A549 (cell line): ENCODE data around the gene SSC5D. TPM values are rescaled to one million over a fixed set of nuclear protein-coding genes. Genes with fewer than 3 reads are reported as not detected.

Source experiments
- ATAC-seq, 2 experiments: fragments of 200-7000 bp in 1 of 2; fragments of >200 bp in 1 of 2; cut with Nextera tagmentation in 1 of 2; cut with Tn5 transposase in 1 of 2; 3 replicates each; pipeline versions ENCODE4 v1.8.0 to v1.9.1; 2018 to 2020; ENCODE audit warnings: mild to moderate bottlenecking in 1 of 2, moderate library complexity in 1 of 2
- CTCF ChIA-PET: fragments of 300-600 bp; sonication (Branson Sonifier 250); formaldehyde crosslinking; extraction: SDS; loops from one replicate; lab custom pipeline; 2021; ENCODE audit warnings: antibody characterized with exemption, inconsistent platforms; lab: Yijun Ruan, JAX
- POLR2A ChIA-PET: fragments of 350-600 bp; formaldehyde crosslinking; extraction: SDS; loops from one replicate; lab custom pipeline; 2021; ENCODE audit warnings: antibody characterized with exemption, inconsistent platforms; lab: Yijun Ruan, JAX
- DNase-seq, 2 experiments: peaks; one replicate each; pipeline versions ENCODE4 v3.0.0 to v3.0.0-alpha.2; 2011 to 2016; ENCODE audit warnings: low read depth in 1 of 2, low spot score in 1 of 2
- FAIRE-seq: peaks from 2 replicates; lab custom pipeline; 2011; peaks lifted over from hg19 to GRCh38; lab: Jason Lieb, UNC
- H3K27ac ChIP-seq, 2 experiments: fragments of >200 bp; sonication (Bioruptor Twin); formaldehyde crosslinking; 3 replicates each; pipeline ENCODE4 v1.5.1; 2016 to 2017
- H3K4me1 ChIP-seq: fragments of >200 bp; sonication (Bioruptor Twin); formaldehyde crosslinking; 3 replicates; pipeline ENCODE4 v1.6.1; 2016
- H3K4me2 ChIP-seq: fragments of >200 bp; sonication (Bioruptor Twin); formaldehyde crosslinking; 3 replicates; pipeline ENCODE4 v1.6.1; 2016
- H3K4me3 ChIP-seq: fragments of >200 bp; sonication (Bioruptor Twin); formaldehyde crosslinking; 3 replicates; pipeline ENCODE4 v1.5.1; 2016
- H3K9me3 ChIP-seq: fragments of >200 bp; sonication (Bioruptor Twin); formaldehyde crosslinking; 3 replicates; pipeline ENCODE4 v1.6.1; 2016
- CBX2 ChIP-seq: fragments of 200-600 bp; sonication (generic); IDR thresholded peaks from 2 replicates; pipeline ENCODE4 v1.6.1; 2016; ENCODE audit warnings: low read depth, mild to moderate bottlenecking, borderline replicate concordance
- CBX8 ChIP-seq: fragments of 200-600 bp; sonication (generic); IDR thresholded peaks from 2 replicates; pipeline ENCODE4 v1.6.1; 2016
- CHD2 ChIP-seq: fragments of 150-350 bp; IDR thresholded peaks from 2 replicates; pipeline ENCODE4 v1.6.1; 2014; ENCODE audit warnings: low read length; ENCODE audit not compliant: partially characterized antibody
- CHD4 ChIP-seq: fragments of 200-600 bp; sonication (generic); IDR thresholded peaks from 2 replicates; pipeline ENCODE4 v1.6.1; 2016; ENCODE audit warnings: antibody characterized with exemption, mild to moderate bottlenecking, borderline replicate concordance
- EHF ChIP-seq: fragments of 250-450 bp; sonication (Bioruptor Pico); IDR thresholded peaks from 2 replicates; pipeline ENCODE4 v1.5.0; 2020; ENCODE audit warnings: mild to moderate bottlenecking
- EHMT2 ChIP-seq: fragments of 200-600 bp; sonication (generic); IDR thresholded peaks from 2 replicates; pipeline ENCODE4 v1.6.1; 2016; ENCODE audit warnings: antibody characterized with exemption, low read depth, mild to moderate bottlenecking, moderate library complexity
- EP300 ChIP-seq, 2 experiments: fragments of >200 bp; sonication (Bioruptor Twin); formaldehyde crosslinking; IDR thresholded peaks; 2 replicates in 1 of 2; 3 replicates in 1 of 2; pipeline ENCODE4 v1.6.1; 2016 to 2017
- ESRRA ChIP-seq: fragments of 150-350 bp; IDR thresholded peaks from 2 replicates; pipeline ENCODE4 v1.6.1; 2014; ENCODE audit warnings: mild to moderate bottlenecking, low read length, borderline replicate concordance
- FOSB ChIP-seq: fragments of 250-450 bp; sonication (Bioruptor Pico); IDR thresholded peaks from 2 replicates; pipeline ENCODE4 v1.5.0; 2020; ENCODE audit warnings: mild to moderate bottlenecking, moderate library complexity
- GATA3 ChIP-seq: IDR thresholded peaks from 2 replicates; pipeline ENCODE4 v1.6.1; 2012; ENCODE audit warnings: borderline replicate concordance
- HDAC2 ChIP-seq: fragments of 200-600 bp; sonication (generic); IDR thresholded peaks from 2 replicates; pipeline ENCODE4 v1.6.1; 2016
- HEYL ChIP-seq: fragments of 250-450 bp; sonication (Bioruptor Pico); IDR thresholded peaks from 2 replicates; pipeline ENCODE4 v1.8.0; 2021; ENCODE audit warnings: mild to moderate bottlenecking, moderate library complexity
- HOXB13 ChIP-seq: fragments of 250-450 bp; sonication (Bioruptor Pico); IDR thresholded peaks from 2 replicates; pipeline ENCODE4 v1.5.0; 2020; ENCODE audit warnings: low read depth, mild to moderate bottlenecking, moderate library complexity
- HOXB5 ChIP-seq: fragments of 250-450 bp; sonication (Bioruptor Pico); IDR thresholded peaks from 2 replicates; pipeline ENCODE4 v1.5.0; 2020; ENCODE audit warnings: mild to moderate bottlenecking, moderate library complexity
- JUN ChIP-seq, 2 experiments: fragments of >200 bp; sonication (Bioruptor Twin); formaldehyde crosslinking; IDR thresholded peaks; 2 replicates in 1 of 2; 3 replicates in 1 of 2; pipeline ENCODE4 v1.6.1; 2016 to 2017
- KDM1A ChIP-seq: fragments of 200-600 bp; sonication (generic); IDR thresholded peaks from 2 replicates; pipeline ENCODE4 v1.6.1; 2016; ENCODE audit warnings: low read depth, mild to moderate bottlenecking
- KDM5A ChIP-seq: fragments of 200-600 bp; sonication (generic); IDR thresholded peaks from 2 replicates; pipeline ENCODE4 v1.6.1; 2016; ENCODE audit warnings: antibody characterized with exemption, mild to moderate bottlenecking
- MYC ChIP-seq: IDR thresholded peaks from 2 replicates; pipeline ENCODE4 v1.6.1; 2012; ENCODE audit warnings: mild to moderate bottlenecking, inconsistent platforms, low read length, improper control_type of control experiment, borderline replicate concordance
- NFE2L2 ChIP-seq: fragments of 150-350 bp; conservative IDR thresholded peaks from 2 replicates; pipeline ENCODE4 v1.6.1; 2014; ENCODE audit warnings: low read length
- POLR2A ChIP-seq: IDR thresholded peaks from 2 replicates; pipeline ENCODE4 v1.6.1; 2012; ENCODE audit warnings: mild to moderate bottlenecking, low read length
- RAD21 ChIP-seq, 2 experiments: fragments of >200 bp in 1 of 2; sonication (Bioruptor Twin) in 1 of 2; formaldehyde crosslinking in 1 of 2; IDR thresholded peaks in 1 of 2; conservative IDR thresholded peaks in 1 of 2; 2 replicates in 1 of 2; 3 replicates in 1 of 2; pipeline ENCODE4 v1.6.1; 2012 to 2018; ENCODE audit warnings: inconsistent platforms in 1 of 2
- RCOR1 ChIP-seq: fragments of 150-350 bp; IDR thresholded peaks from 2 replicates; pipeline ENCODE4 v1.6.1; 2014; ENCODE audit warnings: antibody characterized with exemption, low read length, low read depth
- RFX5 ChIP-seq: fragments of 450-650 bp; IDR thresholded peaks from 2 replicates; pipeline ENCODE4 v1.7.1; 2014; ENCODE audit warnings: antibody characterized with exemption, mild to moderate bottlenecking, moderate library complexity
- RNF2 ChIP-seq: fragments of 200-600 bp; sonication (generic); IDR thresholded peaks from 2 replicates; pipeline ENCODE4 v1.6.1; 2016; ENCODE audit warnings: low read depth, mild to moderate bottlenecking, antibody characterized with exemption, moderate library complexity, borderline replicate concordance
- SMC3 ChIP-seq: fragments of >200 bp; sonication (Bioruptor Twin); formaldehyde crosslinking; IDR thresholded peaks from 3 replicates; pipeline ENCODE4 v1.6.1; 2018; ENCODE audit warnings: inconsistent platforms
- SREBF2 ChIP-seq: fragments of 450-650 bp; IDR thresholded peaks from 2 replicates; pipeline ENCODE4 v1.6.1; 2014; ENCODE audit warnings: mild to moderate bottlenecking, moderate library complexity
- TFCP2L1 ChIP-seq: fragments of 250-450 bp; sonication (Bioruptor Pico); IDR thresholded peaks from 2 replicates; pipeline ENCODE4 v1.5.0; 2021; ENCODE audit warnings: mild to moderate bottlenecking
- ZC3H11A ChIP-seq: fragments of 450-650 bp; IDR thresholded peaks from 2 replicates; pipeline ENCODE4 v1.6.1; 2014; ENCODE audit warnings: antibody characterized with exemption, mild to moderate bottlenecking
- ZNF302 ChIP-seq: fragments of 250-450 bp; sonication (Bioruptor Pico); IDR thresholded peaks from 2 replicates; pipeline ENCODE4 v1.9.0; 2021; ENCODE audit warnings: inconsistent platforms, mild to moderate bottlenecking, moderate library complexity
- WGBS: methylation state at CpG from one replicate; pipeline ENCODE4 v1.1.6; 2017; ENCODE audit errors: missing lambda C conversion rate; 5-methylcytosine and 5-hydroxymethylcytosine counted together
- polyA plus RNA-seq, 4 experiments: library from polyadenylated mRNA; depleted of rRNA in 3 of 4; stranded (reverse); fragments of >200 nt; fragmentation: RNase III in 1 of 4; extraction: RNeasy Plus Mini Kit Qiagen cat#74134 plus additional on column Dnase treatment in 1 of 4; gene quantifications; 2 replicates in 3 of 4; 3 replicates in 1 of 4; pipeline ENCODE4 v1.2.3, GENCODE V29; 2011 to 2017
- TF ChIP-seq, protein P1 (sequence below): fragments of 200-600 bp; sonication (generic); IDR thresholded peaks from 2 replicates; pipeline ENCODE4 v1.6.1; 2016; ENCODE audit warnings: antibody characterized with exemption, mild to moderate bottlenecking, moderate library complexity
- TF ChIP-seq, protein P2 (sequence below): fragments of >200 bp; sonication (Bioruptor Twin); formaldehyde crosslinking; IDR thresholded peaks from 3 replicates; pipeline ENCODE4 v1.5.1; 2016
- TF ChIP-seq, protein P3 (sequence below): IDR thresholded peaks from 2 replicates; pipeline ENCODE4 v1.6.1; 2012
- TF ChIP-seq, protein P4 (sequence below): fragments of 150-350 bp; IDR thresholded peaks from 2 replicates; pipeline ENCODE4 v1.6.1; 2014; ENCODE audit warnings: low read depth, mild to moderate bottlenecking, low read length
- TF ChIP-seq, protein P5 (sequence below): fragments of 450-650 bp; IDR thresholded peaks from 2 replicates; pipeline ENCODE4 v1.6.1; 2014; ENCODE audit warnings: antibody characterized with exemption

The SSC5D gene
- polyA plus RNA-seq, 2 of the 4 experiments (the other 2 are of a cell fraction) = 0.22 to 1.5 TPM

DNA sequence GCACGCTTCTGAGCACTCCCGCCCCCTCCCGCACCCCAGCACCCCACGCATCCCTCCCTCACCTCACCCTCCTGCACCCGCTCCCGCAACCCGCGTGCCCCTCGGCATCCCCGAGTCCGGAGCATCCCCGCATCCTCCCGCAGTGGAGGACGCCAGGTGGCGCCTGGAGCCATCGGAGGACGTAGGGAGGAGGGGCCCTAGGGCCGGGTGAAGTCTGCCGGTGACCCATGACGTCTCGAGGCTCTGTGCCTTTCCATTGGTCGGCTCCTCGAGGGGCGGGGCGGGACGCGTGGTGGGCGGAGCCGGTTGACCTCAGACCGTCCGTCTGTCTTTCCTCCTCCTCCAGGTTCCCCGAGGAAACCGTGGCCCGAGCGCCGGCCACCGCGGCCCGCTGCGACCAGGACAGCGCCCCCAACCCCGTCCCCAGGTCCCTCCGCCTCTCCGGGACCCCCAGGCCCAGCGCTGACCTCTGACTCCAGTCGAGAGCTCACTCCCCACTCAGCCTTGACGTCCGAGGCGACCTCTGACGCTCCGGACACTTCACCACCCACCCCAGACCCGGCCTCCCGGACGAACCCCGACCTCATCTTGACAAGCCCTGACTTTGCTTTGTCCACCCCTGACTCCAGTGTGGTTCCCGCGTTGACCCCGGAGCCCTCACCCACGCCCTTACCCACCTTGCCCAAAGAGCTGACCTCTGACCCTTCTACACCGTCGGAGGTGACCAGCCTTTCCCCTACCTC is 28.8 kb downstream of the SSC5D start:
- DNase-seq (peak; percentile 97 to 100), ATAC-seq (peak; percentile 90 to 95), FAIRE-seq (peak; percentile 84)
- CTCF ChIA-PET = interaction anchor here (0.6 to 15.3 kb wide), 29 partner anchors 9 to 374 kb away, joined by 3 to 363 read pairs (median 5); partner anchors contain the start of genes FIZ1, SBK2, SBK3 and ZNF524
- Histone ChIP-seq H3K27ac (peak overlapping the region; percentile 78 to 88), H3K4me1 (peaks cover 21% of the 10 kb centered on the region), H3K9me3 (no peaks in the 10 kb centered on the region), H3K4me2 (peak overlapping the region; percentile 93), H3K4me3 (peak overlapping the region; percentile 35)
- POLR2A ChIA-PET = interaction anchor here (0.5 to 1.2 kb wide), 5 partner anchors 31 to 89 kb away, joined by 3 to 6 read pairs (median 4); partner anchors contain the start of gene FIZ1
- WGBS = 7% methylated on average over 43 of the region's 61 CpGs
- TF ChIP-seq HOXB5 (CRISPR knock-in tag) = no peak
- TF ChIP-seq HDAC2 = no peak
- no peak for TF ChIP-seq SREBF2
- TF ChIP-seq, protein P1, sequence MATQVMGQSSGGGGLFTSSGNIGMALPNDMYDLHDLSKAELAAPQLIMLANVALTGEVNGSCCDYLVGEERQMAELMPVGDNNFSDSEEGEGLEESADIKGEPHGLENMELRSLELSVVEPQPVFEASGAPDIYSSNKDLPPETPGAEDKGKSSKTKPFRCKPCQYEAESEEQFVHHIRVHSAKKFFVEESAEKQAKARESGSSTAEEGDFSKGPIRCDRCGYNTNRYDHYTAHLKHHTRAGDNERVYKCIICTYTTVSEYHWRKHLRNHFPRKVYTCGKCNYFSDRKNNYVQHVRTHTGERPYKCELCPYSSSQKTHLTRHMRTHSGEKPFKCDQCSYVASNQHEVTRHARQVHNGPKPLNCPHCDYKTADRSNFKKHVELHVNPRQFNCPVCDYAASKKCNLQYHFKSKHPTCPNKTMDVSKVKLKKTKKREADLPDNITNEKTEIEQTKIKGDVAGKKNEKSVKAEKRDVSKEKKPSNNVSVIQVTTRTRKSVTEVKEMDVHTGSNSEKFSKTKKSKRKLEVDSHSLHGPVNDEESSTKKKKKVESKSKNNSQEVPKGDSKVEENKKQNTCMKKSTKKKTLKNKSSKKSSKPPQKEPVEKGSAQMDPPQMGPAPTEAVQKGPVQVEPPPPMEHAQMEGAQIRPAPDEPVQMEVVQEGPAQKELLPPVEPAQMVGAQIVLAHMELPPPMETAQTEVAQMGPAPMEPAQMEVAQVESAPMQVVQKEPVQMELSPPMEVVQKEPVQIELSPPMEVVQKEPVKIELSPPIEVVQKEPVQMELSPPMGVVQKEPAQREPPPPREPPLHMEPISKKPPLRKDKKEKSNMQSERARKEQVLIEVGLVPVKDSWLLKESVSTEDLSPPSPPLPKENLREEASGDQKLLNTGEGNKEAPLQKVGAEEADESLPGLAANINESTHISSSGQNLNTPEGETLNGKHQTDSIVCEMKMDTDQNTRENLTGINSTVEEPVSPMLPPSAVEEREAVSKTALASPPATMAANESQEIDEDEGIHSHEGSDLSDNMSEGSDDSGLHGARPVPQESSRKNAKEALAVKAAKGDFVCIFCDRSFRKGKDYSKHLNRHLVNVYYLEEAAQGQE = no peak
- peak; percentile 72 for TF ChIP-seq ESRRA
- TF ChIP-seq, protein P2, sequence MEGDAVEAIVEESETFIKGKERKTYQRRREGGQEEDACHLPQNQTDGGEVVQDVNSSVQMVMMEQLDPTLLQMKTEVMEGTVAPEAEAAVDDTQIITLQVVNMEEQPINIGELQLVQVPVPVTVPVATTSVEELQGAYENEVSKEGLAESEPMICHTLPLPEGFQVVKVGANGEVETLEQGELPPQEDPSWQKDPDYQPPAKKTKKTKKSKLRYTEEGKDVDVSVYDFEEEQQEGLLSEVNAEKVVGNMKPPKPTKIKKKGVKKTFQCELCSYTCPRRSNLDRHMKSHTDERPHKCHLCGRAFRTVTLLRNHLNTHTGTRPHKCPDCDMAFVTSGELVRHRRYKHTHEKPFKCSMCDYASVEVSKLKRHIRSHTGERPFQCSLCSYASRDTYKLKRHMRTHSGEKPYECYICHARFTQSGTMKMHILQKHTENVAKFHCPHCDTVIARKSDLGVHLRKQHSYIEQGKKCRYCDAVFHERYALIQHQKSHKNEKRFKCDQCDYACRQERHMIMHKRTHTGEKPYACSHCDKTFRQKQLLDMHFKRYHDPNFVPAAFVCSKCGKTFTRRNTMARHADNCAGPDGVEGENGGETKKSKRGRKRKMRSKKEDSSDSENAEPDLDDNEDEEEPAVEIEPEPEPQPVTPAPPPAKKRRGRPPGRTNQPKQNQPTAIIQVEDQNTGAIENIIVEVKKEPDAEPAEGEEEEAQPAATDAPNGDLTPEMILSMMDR = peak; percentile 97
- no peak for TF ChIP-seq EP300 (IDR thresholded peaks at IDR 0.05)
- no peak for TF ChIP-seq MYC
- TF ChIP-seq KDM1A = no peak
- TF ChIP-seq KDM5A = no peak
- TF ChIP-seq JUN (IDR thresholded peaks at IDR 0.05) = peak in 1 of 2 experiments; percentile 43; a peak in 2 of 5 replicates
- no peak for TF ChIP-seq ZNF302 (CRISPR knock-in tag)
- no peak for TF ChIP-seq RCOR1
- no peak for TF ChIP-seq CBX2
- TF ChIP-seq GATA3 = no peak
- TF ChIP-seq, protein P3, sequence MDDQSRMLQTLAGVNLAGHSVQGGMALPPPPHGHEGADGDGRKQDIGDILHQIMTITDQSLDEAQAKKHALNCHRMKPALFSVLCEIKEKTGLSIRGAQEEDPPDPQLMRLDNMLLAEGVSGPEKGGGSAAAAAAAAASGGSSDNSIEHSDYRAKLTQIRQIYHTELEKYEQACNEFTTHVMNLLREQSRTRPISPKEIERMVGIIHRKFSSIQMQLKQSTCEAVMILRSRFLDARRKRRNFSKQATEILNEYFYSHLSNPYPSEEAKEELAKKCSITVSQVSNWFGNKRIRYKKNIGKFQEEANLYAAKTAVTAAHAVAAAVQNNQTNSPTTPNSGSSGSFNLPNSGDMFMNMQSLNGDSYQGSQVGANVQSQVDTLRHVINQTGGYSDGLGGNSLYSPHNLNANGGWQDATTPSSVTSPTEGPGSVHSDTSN = 0 out of 2 replicates have a peak, but pooled peaks have one; percentile 25
- peak; percentile 27; the same call in 1 of the 2 replicates for TF ChIP-seq POLR2A
- no peak for TF ChIP-seq TFCP2L1 (CRISPR knock-in tag)
- TF ChIP-seq RFX5 = peak; percentile 100
- no peak for TF ChIP-seq HEYL
- TF ChIP-seq, protein P4, sequence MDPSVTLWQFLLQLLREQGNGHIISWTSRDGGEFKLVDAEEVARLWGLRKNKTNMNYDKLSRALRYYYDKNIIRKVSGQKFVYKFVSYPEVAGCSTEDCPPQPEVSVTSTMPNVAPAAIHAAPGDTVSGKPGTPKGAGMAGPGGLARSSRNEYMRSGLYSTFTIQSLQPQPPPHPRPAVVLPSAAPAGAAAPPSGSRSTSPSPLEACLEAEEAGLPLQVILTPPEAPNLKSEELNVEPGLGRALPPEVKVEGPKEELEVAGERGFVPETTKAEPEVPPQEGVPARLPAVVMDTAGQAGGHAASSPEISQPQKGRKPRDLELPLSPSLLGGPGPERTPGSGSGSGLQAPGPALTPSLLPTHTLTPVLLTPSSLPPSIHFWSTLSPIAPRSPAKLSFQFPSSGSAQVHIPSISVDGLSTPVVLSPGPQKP = no peak
- TF ChIP-seq RAD21 (conservative IDR thresholded peaks at IDR 0.05 in 1 of 2, IDR thresholded peaks at IDR 0.05 in 1 of 2) = peak; percentile 100
- TF ChIP-seq EHMT2 = no peak
- no peak for TF ChIP-seq CHD2
- peak; percentile 28; the same call in 1 of the 2 replicates for TF ChIP-seq EHF (CRISPR knock-in tag)
- TF ChIP-seq RNF2 = no peak
- TF ChIP-seq ZC3H11A = no peak
- no peak for TF ChIP-seq HOXB13 (CRISPR knock-in tag)
- TF ChIP-seq, protein P5, sequence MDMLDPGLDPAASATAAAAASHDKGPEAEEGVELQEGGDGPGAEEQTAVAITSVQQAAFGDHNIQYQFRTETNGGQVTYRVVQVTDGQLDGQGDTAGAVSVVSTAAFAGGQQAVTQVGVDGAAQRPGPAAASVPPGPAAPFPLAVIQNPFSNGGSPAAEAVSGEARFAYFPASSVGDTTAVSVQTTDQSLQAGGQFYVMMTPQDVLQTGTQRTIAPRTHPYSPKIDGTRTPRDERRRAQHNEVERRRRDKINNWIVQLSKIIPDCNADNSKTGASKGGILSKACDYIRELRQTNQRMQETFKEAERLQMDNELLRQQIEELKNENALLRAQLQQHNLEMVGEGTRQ = no peak
- TF ChIP-seq CHD4 = no peak
- no peak for TF ChIP-seq NFE2L2
- TF ChIP-seq CBX8 = no peak
- TF ChIP-seq FOSB (CRISPR knock-in tag) = 0 out of 2 replicates have a peak, but pooled peaks have one; percentile 45
- TF ChIP-seq SMC3 = peak; percentile 100
